ENCODE results near the gene DUSP2. TPM values are rescaled to one million over a fixed set of nuclear protein-coding genes. Genes with fewer than 3 reads are reported as not detected.

The DUSP2 gene
- total and polyA plus RNA-seq, 2 experiments from 2014 or later, result 6.6 to 13.0 TPM

DNA sequence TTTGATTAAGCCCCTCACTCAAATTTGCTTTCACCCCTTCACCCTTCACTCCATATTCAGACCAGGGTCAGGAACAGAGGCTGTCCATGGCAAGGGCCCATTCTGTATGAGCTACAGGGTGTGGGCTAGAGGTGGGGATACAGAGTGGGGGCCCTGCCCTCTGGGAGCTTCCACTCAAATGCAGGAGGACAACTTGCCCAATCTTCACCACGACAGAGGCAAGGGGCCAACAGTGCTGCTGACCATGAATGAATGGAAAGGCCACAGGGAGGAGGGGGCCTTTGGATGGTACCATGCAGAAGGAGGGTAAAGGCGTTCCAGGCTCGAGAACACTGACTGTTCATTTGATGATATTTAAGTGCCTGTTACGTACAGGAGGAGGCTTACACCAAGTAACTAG, 51.7 kb downstream of the DUSP2 start:
- Mint-ChIP-seq H3K9me3 (no peaks in the 10 kb centered on the region), H3K36me3 (ENCODE audit: low read depth) (no peaks in the 10 kb centered on the region; the same call in 2 of the 3 replicates), H3K4me3 (no peak overlapping the region), H3K4me1 (peaks cover 21% of the 10 kb centered on the region), H3K27ac (no peak overlapping the region), H3K27me3 (ENCODE audit: insufficient read depth, low read depth, poor library complexity) (peaks cover 9% of the 10 kb centered on the region)
- ATAC-seq, result no peak
- H2AFZ ChIP-seq, result no peak overlapping the region
- H3K79me2 ChIP-seq (replicated peaks; ENCODE audit: insufficient read depth), result no peaks in the 10 kb centered on the region
- no peaks in the 10 kb centered on the region for H3K27me3 ChIP-seq (ENCODE audit: insufficient read depth)
- H3K4me3 ChIP-seq, result no peak overlapping the region
- no peak overlapping the region for H3K4me2 ChIP-seq
- no peaks in the 10 kb centered on the region for H3K36me3 ChIP-seq (ENCODE audit: insufficient read depth)
- no peak overlapping the region for H3K27ac ChIP-seq (ENCODE audit: low read depth)
- peaks cover 7% of the 10 kb centered on the region; the same call in 1 of the 2 replicates for H3K4me1 ChIP-seq (ENCODE audit: insufficient read depth)
- H3K9me2 ChIP-seq (ENCODE audit: insufficient read depth), result no peaks in the 10 kb centered on the region; the same call in 1 of the 2 replicates
- no peaks in the 10 kb centered on the region for H4K20me1 ChIP-seq (replicated peaks; ENCODE audit: insufficient read depth)
- no peaks in the 10 kb centered on the region for H3F3A ChIP-seq (replicated peaks; ENCODE audit: low read depth)
- TF ChIP-seq ZNF114 (CRISPR knock-in tag; IDR thresholded peaks at IDR 0.05) (no peak), STAT1 (IDR thresholded peaks at IDR 0.05; ENCODE audit: unreplicated experiment) (no peak), ZNF331 (CRISPR knock-in tag; IDR thresholded peaks at IDR 0.05; ENCODE audit: low read depth) (no peak), NANOG (IDR thresholded peaks at IDR 0.05; ENCODE audit: borderline replicate concordance) (no peak), ETS1 (IDR thresholded peaks at IDR 0.05) (no peak), JUNB (IDR thresholded peaks at IDR 0.05; ENCODE audit: unreplicated experiment) (no peak), EZH2 (IDR thresholded peaks at IDR 0.05; ENCODE audit: low read depth, unreplicated experiment) (no peak), POLR2AphosphoS5 (IDR thresholded peaks at IDR 0.05; ENCODE audit: low read depth) (no peak), CREB1 (CRISPR knock-in tag; IDR thresholded peaks at IDR 0.05; ENCODE audit: low read depth) (no peak), EZH2phosphoT487 (IDR thresholded peaks at IDR 0.05; ENCODE audit: unreplicated experiment) (no peak)
- TF ChIP-seq, protein P1, sequence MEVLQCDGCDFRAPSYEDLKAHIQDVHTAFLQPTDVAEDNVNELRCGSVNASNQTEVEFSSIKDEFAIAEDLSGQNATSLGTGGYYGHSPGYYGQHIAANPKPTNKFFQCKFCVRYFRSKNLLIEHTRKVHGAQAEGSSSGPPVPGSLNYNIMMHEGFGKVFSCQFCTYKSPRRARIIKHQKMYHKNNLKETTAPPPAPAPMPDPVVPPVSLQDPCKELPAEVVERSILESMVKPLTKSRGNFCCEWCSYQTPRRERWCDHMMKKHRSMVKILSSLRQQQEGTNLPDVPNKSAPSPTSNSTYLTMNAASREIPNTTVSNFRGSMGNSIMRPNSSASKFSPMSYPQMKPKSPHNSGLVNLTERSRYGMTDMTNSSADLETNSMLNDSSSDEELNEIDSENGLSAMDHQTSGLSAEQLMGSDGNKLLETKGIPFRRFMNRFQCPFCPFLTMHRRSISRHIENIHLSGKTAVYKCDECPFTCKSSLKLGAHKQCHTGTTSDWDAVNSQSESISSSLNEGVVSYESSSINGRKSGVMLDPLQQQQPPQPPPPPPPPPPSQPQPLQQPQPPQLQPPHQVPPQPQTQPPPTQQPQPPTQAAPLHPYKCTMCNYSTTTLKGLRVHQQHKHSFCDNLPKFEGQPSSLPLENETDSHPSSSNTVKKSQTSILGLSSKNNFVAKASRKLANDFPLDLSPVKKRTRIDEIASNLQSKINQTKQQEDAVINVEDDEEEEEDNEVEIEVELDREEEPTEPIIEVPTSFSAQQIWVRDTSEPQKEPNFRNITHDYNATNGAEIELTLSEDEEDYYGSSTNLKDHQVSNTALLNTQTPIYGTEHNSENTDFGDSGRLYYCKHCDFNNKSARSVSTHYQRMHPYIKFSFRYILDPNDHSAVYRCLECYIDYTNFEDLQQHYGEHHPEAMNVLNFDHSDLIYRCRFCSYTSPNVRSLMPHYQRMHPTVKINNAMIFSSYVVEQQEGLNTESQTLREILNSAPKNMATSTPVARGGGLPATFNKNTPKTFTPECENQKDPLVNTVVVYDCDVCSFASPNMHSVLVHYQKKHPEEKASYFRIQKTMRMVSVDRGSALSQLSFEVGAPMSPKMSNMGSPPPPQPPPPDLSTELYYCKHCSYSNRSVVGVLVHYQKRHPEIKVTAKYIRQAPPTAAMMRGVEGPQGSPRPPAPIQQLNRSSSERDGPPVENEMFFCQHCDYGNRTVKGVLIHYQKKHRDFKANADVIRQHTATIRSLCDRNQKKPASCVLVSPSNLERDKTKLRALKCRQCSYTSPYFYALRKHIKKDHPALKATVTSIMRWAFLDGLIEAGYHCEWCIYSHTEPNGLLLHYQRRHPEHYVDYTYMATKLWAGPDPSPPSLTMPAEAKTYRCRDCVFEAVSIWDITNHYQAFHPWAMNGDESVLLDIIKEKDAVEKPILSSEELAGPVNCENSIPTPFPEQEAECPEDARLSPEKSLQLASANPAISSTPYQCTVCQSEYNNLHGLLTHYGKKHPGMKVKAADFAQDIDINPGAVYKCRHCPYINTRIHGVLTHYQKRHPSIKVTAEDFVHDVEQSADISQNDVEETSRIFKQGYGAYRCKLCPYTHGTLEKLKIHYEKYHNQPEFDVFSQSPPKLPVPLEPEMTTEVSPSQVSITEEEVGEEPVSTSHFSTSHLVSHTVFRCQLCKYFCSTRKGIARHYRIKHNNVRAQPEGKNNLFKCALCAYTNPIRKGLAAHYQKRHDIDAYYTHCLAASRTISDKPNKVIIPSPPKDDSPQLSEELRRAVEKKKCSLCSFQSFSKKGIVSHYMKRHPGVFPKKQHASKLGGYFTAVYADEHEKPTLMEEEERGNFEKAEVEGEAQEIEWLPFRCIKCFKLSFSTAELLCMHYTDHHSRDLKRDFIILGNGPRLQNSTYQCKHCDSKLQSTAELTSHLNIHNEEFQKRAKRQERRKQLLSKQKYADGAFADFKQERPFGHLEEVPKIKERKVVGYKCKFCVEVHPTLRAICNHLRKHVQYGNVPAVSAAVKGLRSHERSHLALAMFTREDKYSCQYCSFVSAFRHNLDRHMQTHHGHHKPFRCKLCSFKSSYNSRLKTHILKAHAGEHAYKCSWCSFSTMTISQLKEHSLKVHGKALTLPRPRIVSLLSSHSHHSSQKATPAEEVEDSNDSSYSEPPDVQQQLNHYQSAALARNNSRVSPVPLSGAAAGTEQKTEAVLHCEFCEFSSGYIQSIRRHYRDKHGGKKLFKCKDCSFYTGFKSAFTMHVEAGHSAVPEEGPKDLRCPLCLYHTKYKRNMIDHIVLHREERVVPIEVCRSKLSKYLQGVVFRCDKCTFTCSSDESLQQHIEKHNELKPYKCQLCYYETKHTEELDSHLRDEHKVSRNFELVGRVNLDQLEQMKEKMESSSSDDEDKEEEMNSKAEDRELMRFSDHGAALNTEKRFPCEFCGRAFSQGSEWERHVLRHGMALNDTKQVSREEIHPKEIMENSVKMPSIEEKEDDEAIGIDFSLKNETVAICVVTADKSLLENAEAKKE (CRISPR knock-in tag; IDR thresholded peaks at IDR 0.05), result no peak
- TF ChIP-seq, protein P2, sequence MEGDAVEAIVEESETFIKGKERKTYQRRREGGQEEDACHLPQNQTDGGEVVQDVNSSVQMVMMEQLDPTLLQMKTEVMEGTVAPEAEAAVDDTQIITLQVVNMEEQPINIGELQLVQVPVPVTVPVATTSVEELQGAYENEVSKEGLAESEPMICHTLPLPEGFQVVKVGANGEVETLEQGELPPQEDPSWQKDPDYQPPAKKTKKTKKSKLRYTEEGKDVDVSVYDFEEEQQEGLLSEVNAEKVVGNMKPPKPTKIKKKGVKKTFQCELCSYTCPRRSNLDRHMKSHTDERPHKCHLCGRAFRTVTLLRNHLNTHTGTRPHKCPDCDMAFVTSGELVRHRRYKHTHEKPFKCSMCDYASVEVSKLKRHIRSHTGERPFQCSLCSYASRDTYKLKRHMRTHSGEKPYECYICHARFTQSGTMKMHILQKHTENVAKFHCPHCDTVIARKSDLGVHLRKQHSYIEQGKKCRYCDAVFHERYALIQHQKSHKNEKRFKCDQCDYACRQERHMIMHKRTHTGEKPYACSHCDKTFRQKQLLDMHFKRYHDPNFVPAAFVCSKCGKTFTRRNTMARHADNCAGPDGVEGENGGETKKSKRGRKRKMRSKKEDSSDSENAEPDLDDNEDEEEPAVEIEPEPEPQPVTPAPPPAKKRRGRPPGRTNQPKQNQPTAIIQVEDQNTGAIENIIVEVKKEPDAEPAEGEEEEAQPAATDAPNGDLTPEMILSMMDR (conservative IDR thresholded peaks at IDR 0.05; ENCODE audit: low read depth in 2 of 2), result no peak
- TF ChIP-seq, protein P3, sequence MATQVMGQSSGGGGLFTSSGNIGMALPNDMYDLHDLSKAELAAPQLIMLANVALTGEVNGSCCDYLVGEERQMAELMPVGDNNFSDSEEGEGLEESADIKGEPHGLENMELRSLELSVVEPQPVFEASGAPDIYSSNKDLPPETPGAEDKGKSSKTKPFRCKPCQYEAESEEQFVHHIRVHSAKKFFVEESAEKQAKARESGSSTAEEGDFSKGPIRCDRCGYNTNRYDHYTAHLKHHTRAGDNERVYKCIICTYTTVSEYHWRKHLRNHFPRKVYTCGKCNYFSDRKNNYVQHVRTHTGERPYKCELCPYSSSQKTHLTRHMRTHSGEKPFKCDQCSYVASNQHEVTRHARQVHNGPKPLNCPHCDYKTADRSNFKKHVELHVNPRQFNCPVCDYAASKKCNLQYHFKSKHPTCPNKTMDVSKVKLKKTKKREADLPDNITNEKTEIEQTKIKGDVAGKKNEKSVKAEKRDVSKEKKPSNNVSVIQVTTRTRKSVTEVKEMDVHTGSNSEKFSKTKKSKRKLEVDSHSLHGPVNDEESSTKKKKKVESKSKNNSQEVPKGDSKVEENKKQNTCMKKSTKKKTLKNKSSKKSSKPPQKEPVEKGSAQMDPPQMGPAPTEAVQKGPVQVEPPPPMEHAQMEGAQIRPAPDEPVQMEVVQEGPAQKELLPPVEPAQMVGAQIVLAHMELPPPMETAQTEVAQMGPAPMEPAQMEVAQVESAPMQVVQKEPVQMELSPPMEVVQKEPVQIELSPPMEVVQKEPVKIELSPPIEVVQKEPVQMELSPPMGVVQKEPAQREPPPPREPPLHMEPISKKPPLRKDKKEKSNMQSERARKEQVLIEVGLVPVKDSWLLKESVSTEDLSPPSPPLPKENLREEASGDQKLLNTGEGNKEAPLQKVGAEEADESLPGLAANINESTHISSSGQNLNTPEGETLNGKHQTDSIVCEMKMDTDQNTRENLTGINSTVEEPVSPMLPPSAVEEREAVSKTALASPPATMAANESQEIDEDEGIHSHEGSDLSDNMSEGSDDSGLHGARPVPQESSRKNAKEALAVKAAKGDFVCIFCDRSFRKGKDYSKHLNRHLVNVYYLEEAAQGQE (IDR thresholded peaks at IDR 0.05; ENCODE audit: unreplicated experiment), result no peak
- DNase-seq (ENCODE audit: low spot score), result no peak

All from GM23338 (cell line).